GM12892 (cell line): Measurements from ENCODE around the gene RELN.

Experiments
- POLR2A ChIP-seq: IDR thresholded peaks from 2 replicates; pipeline ENCODE4 v1.6.1; 2011; ENCODE audit warnings: low read depth, low read length, control low read depth
- POLR2AphosphoS5 ChIP-seq: IDR thresholded peaks from 2 replicates; pipeline ENCODE4 v1.6.1; 2011; ENCODE audit warnings: low read depth, low read length, control low read depth
- TAF1 ChIP-seq: IDR thresholded peaks from 2 replicates; pipeline ENCODE4 v1.6.1; 2011; ENCODE audit warnings: low read depth, mild to moderate bottlenecking, control low read depth, low read length, borderline replicate concordance

GRCh38 chr7:103577059-103577458, 412.4 kb downstream of the RELN start:
- no peak for TF ChIP-seq POLR2AphosphoS5
- no peak for TF ChIP-seq POLR2A
- no peak for TF ChIP-seq TAF1
